GM21723 (cell line): ENCODE results near the gene GATC.

ENCODE experiments used
- ATAC-seq: cut with Tn5 transposase; IDR thresholded peaks from one replicate; pipeline ENCODE4 v1.9.1; 2021; ENCODE audit warnings: mild to moderate bottlenecking, moderate library complexity; ENCODE audit not compliant: unreplicated experiment

The GATC gene

GRCh38 chr12:120445911-120446843 is at the start of gene GATC, which contains the start of gene TRIAP1:
GATC (plus strand) TSS chr12:120446444; CDS start chr12:120446481, 37 bp downstream.
TRIAP1 (minus strand) TSS chr12:120446384; CDS start chr12:120446372, 12 bp downstream.
- peak; percentile 88 for ATAC-seq

GRCh38 chr12:120397824-120398540 is 48.3 kb upstream of the GATC start:
- ATAC-seq: no peak

- no peak for ATAC-seq
Observed at GRCh38 chr12:120399531-120399930, 46.7 kb upstream of the GATC start.

- no peak for ATAC-seq
Observed at GRCh38 chr12:120402217-120402616, 44.0 kb upstream of the GATC start.

- ATAC-seq: no peak
Observed at GRCh38 chr12:120403869-120404268, 42.4 kb upstream of the GATC start.

GRCh38 chr12:120404271-120404670 is 42.0 kb upstream of the GATC start:
- ATAC-seq: no peak

GRCh38 chr12:120406069-120406468 is 40.2 kb upstream of the GATC start:
- no peak for ATAC-seq

GRCh38 chr12:120406553-120406952 is 39.7 kb upstream of the GATC start:
- no peak for ATAC-seq

GRCh38 chr12:120408771-120409170 is 37.5 kb upstream of the GATC start:
- ATAC-seq: no peak

- ATAC-seq: no peak
Observed at GRCh38 chr12:120412421-120412820, 33.8 kb upstream of the GATC start.

GRCh38 chr12:120413901-120414695 is 32.1 kb upstream of the GATC start:
- ATAC-seq: no peak

GRCh38 chr12:120416490-120417216 is 29.6 kb upstream of the GATC start:
- no peak for ATAC-seq

- no peak for ATAC-seq
Observed at GRCh38 chr12:120417917-120418580, 28.2 kb upstream of the GATC start.

- no peak for ATAC-seq
Observed at GRCh38 chr12:120421701-120422100, 24.5 kb upstream of the GATC start.

- ATAC-seq: no peak
Observed at GRCh38 chr12:120422892-120423456, 23.3 kb upstream of the GATC start.

- ATAC-seq: no peak
Observed at GRCh38 chr12:120425797-120426196, 20.4 kb upstream of the GATC start.

GRCh38 chr12:120428597-120429229 is 17.5 kb upstream of the GATC start:
- ATAC-seq: no peak

- ATAC-seq: no peak
Observed at GRCh38 chr12:120429368-120429767, 16.9 kb upstream of the GATC start.
